IMR-90 (cell line): Measurements from ENCODE around the gene AP2M1. TPM values are rescaled to one million over a fixed set of nuclear protein-coding genes. Genes with fewer than 3 reads are reported as not detected.

Experiments
- ATAC-seq: fragments of 200-7000 bp; cut with Tn5 transposase; 2 replicates; pipeline ENCODE4 v1.9.1; 2020; ENCODE audit warnings: low read depth, mild to moderate bottlenecking, moderate library complexity
- BruUV-seq: library from RNA; stranded (reverse); fragments of 400-500 nt; replicated peaks from 2 replicates; lab custom pipeline; 2021; lab: Mats Ljungman, UMichigan
- CTCF ChIA-PET: fragments of 300-600 bp; formaldehyde crosslinking; extraction: SDS; loops from one replicate; lab custom pipeline; 2021; ENCODE audit warnings: antibody characterized with exemption; lab: Yijun Ruan, JAX
- POLR2A ChIA-PET: fragments of 300-600 bp; sonication (Branson Sonifier 250); formaldehyde crosslinking; loops from one replicate; lab custom pipeline; 2022; ENCODE audit warnings: antibody characterized with exemption; ENCODE audit not compliant: unreplicated experiment; lab: Charles Lee
- DNase-seq: peaks from one replicate; pipeline ENCODE4 v3.0.0; 2013
- H2AFZ ChIP-seq: replicated peaks from 2 replicates; pipeline ENCODE3; 2013; ENCODE audit warnings: low read length, mild to moderate bottlenecking; ENCODE audit not compliant: poor library complexity
- H2AK5ac ChIP-seq: 2 replicates; pipeline ENCODE4 v1.6.1; 2013; ENCODE audit warnings: low read depth, low read length, inconsistent platforms
- H2AK9ac ChIP-seq: replicated peaks from 2 replicates; pipeline ENCODE3; 2013; ENCODE audit warnings: mild to moderate bottlenecking, low read depth, low read length, moderate library complexity; ENCODE audit not compliant: poor library complexity
- H2BK120ac ChIP-seq: 2 replicates; pipeline ENCODE4 v1.6.1; 2013; ENCODE audit warnings: low read depth, low read length, inconsistent platforms
- H2BK15ac ChIP-seq: 3 replicates; pipeline ENCODE4 v1.6.1; 2013; ENCODE audit warnings: low read depth, low read length, inconsistent platforms
- H2BK20ac ChIP-seq: 2 replicates; pipeline ENCODE4 v1.6.1; 2013; ENCODE audit warnings: low read depth, mild to moderate bottlenecking, inconsistent platforms, low read length, moderate library complexity
- H2BK5ac ChIP-seq: 2 replicates; pipeline ENCODE4 v1.6.1; 2013; ENCODE audit warnings: mild to moderate bottlenecking, low read depth, low read length, inconsistent platforms; ENCODE audit not compliant: poor library complexity, severe bottlenecking
- H3K14ac ChIP-seq: replicated peaks from 2 replicates; pipeline ENCODE4 v1.6.1; 2013; ENCODE audit warnings: low read depth, low read length, inconsistent platforms
- H3K18ac ChIP-seq: 2 replicates; pipeline ENCODE4 v1.6.1; 2013; ENCODE audit warnings: low read depth, low read length, control low read depth
- H3K23ac ChIP-seq: 2 replicates; pipeline ENCODE4 v1.6.1; 2013; ENCODE audit warnings: low read depth, low read length, inconsistent platforms
- H3K27ac ChIP-seq: 2 replicates; pipeline ENCODE4 v1.5.1; 2013; ENCODE audit warnings: mild to moderate bottlenecking, control low read depth, low read length; ENCODE audit not compliant: insufficient read depth
- H3K27me3 ChIP-seq: 2 replicates; pipeline ENCODE4 v1.6.1; 2013; ENCODE audit warnings: low read length; ENCODE audit not compliant: control insufficient read depth, insufficient read depth
- H3K36me3 ChIP-seq: 2 replicates; pipeline ENCODE4 v1.6.1; 2013; ENCODE audit warnings: low read length, mixed read lengths; ENCODE audit not compliant: control insufficient read depth, insufficient read depth
- H3K4ac ChIP-seq: 2 replicates; pipeline ENCODE4 v1.6.1; 2013; ENCODE audit warnings: low read depth, low read length, inconsistent platforms
- H3K4me1 ChIP-seq: 2 replicates; pipeline ENCODE4 v1.6.1; 2013; ENCODE audit warnings: low read length, mixed read lengths; ENCODE audit not compliant: control insufficient read depth, insufficient read depth
- H3K4me2 ChIP-seq: 2 replicates; pipeline ENCODE4 v1.6.1; 2013; ENCODE audit warnings: low read depth, mild to moderate bottlenecking, control low read depth, low read length, moderate library complexity
- H3K4me3 ChIP-seq: 2 replicates; pipeline ENCODE4 v1.5.1; 2013; ENCODE audit warnings: low read depth, mild to moderate bottlenecking, control low read depth, low read length, moderate library complexity; ENCODE audit not compliant: insufficient read depth
- H3K56ac ChIP-seq: 2 replicates; pipeline ENCODE4 v1.6.1; 2013; ENCODE audit warnings: low read length, inconsistent platforms; ENCODE audit not compliant: insufficient read depth; ENCODE audit errors: extremely low read depth
- H3K79me1 ChIP-seq, 2 experiments: 2 replicates each; pipeline ENCODE4 v1.6.1; 2013; ENCODE audit warnings: low read length in 2 of 2, inconsistent platforms in 1 of 2, low read depth in 1 of 2
- H3K9ac ChIP-seq: 2 replicates; pipeline ENCODE4 v1.6.1; 2013; ENCODE audit warnings: low read depth, low read length, control low read depth
- H3K9me1 ChIP-seq: 2 replicates; pipeline ENCODE4 v1.6.1; 2013; ENCODE audit warnings: low read length, inconsistent platforms; ENCODE audit not compliant: insufficient read depth
- H3K9me3 ChIP-seq: 2 replicates; pipeline ENCODE4 v1.6.1; 2013; ENCODE audit warnings: low read length; ENCODE audit not compliant: control insufficient read depth, insufficient read depth
- H4K20me1 ChIP-seq: 2 replicates; pipeline ENCODE4 v1.6.1; 2013; ENCODE audit warnings: low read length, inconsistent platforms; ENCODE audit not compliant: insufficient read depth
- H4K5ac ChIP-seq: 2 replicates; pipeline ENCODE4 v1.6.1; 2013; ENCODE audit warnings: mild to moderate bottlenecking, low read depth, low read length, control low read depth
- H4K8ac ChIP-seq, 2 experiments: 2 replicates each; pipeline ENCODE4 v1.6.1; 2013; ENCODE audit warnings: low read depth in 2 of 2, low read length in 2 of 2, control low read depth in 1 of 2, inconsistent platforms in 1 of 2
- H4K91ac ChIP-seq: 2 replicates; pipeline ENCODE4 v1.6.1; 2013; ENCODE audit warnings: low read depth, low read length, inconsistent platforms; ENCODE audit not compliant: insufficient read depth
- BHLHE40 ChIP-seq: fragments of 150-350 bp; IDR thresholded peaks from 2 replicates; pipeline ENCODE4 v1.6.1; 2016; ENCODE audit warnings: mild to moderate bottlenecking, low read depth, low read length
- CHD1 ChIP-seq: IDR thresholded peaks from 2 replicates; pipeline ENCODE4 v1.6.1; 2012; ENCODE audit warnings: low read depth, low read length, improper control_type of control experiment
- FOS ChIP-seq: fragments of 150-350 bp; IDR thresholded peaks from 2 replicates; pipeline ENCODE4 v1.6.1; 2016; ENCODE audit warnings: low read depth, low read length
- MAFK ChIP-seq: IDR thresholded peaks from 2 replicates; pipeline ENCODE4 v1.6.1; 2012; ENCODE audit warnings: low read depth, low read length, improper control_type of control experiment
- MAZ ChIP-seq: IDR thresholded peaks from 2 replicates; pipeline ENCODE4 v1.6.1; 2012; ENCODE audit warnings: low read depth, mild to moderate bottlenecking, low read length, improper control_type of control experiment, moderate library complexity, borderline replicate concordance
- RFX5 ChIP-seq: IDR thresholded peaks from 2 replicates; pipeline ENCODE4 v1.8.0; 2012; ENCODE audit warnings: low read depth, mild to moderate bottlenecking, low read length, moderate library complexity
- WGBS, 2 experiments: methylation state at CpG; one replicate each; pipeline versions ENCODE4 v1.1.5 to v1.1.7; 2013; ENCODE audit warnings: missing lambda C conversion rate in 2 of 2; ENCODE audit not compliant: insufficient read length in 1 of 2; ENCODE audit errors: extremely low coverage in 2 of 2; 5-methylcytosine and 5-hydroxymethylcytosine counted together
- dilution Hi-C: fragments of 300-500 bp; cut with HindIII; formaldehyde crosslinking; loops from one replicate; pipeline ENCODE4 v1.14.3; 2018; ENCODE audit warnings: low sequenced_read_pairs; ENCODE audit not compliant: unreplicated experiment
- in situ Hi-C: fragments of 300-500 bp; cut with MboI; formaldehyde crosslinking; loops from 3 replicates; pipeline ENCODE4 v1.14.3; 2019; ENCODE audit warnings: low sequenced_read_pairs, inconsistent platforms, mixed read lengths
- intact Hi-C: fragments of 100-400 bp; cut with micrococcal nuclease; formaldehyde crosslinking; loops from 2 replicates; pipeline ENCODE4 v1.10.0; 2022
- polyA plus RNA-seq, 3 experiments: library from polyadenylated mRNA; depleted of rRNA; stranded (reverse); fragments of >200 nt; gene quantifications; 2 replicates each; pipeline ENCODE4 v1.2.3, GENCODE V29; 2012; ENCODE audit warnings: low replicate concordance in 1 of 3
- total RNA-seq: library from RNA; depleted of rRNA; stranded (reverse); fragments of >200 nt; gene quantifications from 2 replicates; pipeline ENCODE4 v1.2.3, GENCODE V29; 2012
- TF ChIP-seq, protein P1 (sequence below): conservative IDR thresholded peaks from 2 replicates; pipeline ENCODE4 v1.5.1; 2012; ENCODE audit warnings: mild to moderate bottlenecking, low read depth, low read length, improper control_type of control experiment

The AP2M1 gene
- total and polyA plus RNA-seq, 2 of the 4 experiments (the other 2 are of a cell fraction) = 876 to 1,065 TPM

DNA sequence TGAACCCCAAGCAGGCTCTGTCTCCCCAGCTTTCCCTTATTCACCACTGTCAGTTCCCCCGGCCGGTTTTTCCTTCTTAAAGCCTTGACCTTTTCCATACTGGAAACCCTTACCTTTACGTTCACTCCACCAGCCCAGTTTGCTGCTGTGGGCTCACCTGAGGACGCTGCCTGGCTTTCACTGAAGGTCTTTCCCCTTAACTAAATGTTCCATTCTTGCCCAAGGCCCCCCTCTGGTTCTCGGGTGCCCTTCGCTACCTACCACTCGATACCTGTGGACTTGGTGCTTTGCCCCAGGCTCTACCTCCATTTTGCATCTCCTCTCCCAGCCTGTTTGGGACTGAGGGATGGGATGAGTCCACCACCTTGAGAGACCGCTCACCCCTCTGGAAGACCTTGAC is 851 bp downstream of the AP2M1 start:
- H3K4me1 ChIP-seq = peaks cover 19% of the 10 kb centered on the region
- H2BK15ac ChIP-seq = no peak overlapping the region; the same call in 2 of the 3 replicates
- DNase-seq (no peak), ATAC-seq (no peak)
- H4K8ac ChIP-seq = peak overlapping the region; percentile 77 to 93; a peak in 2 of 4 replicates
- TF ChIP-seq MAZ = no peak
- TF ChIP-seq MAFK = no peak
- TF ChIP-seq, protein P1, sequence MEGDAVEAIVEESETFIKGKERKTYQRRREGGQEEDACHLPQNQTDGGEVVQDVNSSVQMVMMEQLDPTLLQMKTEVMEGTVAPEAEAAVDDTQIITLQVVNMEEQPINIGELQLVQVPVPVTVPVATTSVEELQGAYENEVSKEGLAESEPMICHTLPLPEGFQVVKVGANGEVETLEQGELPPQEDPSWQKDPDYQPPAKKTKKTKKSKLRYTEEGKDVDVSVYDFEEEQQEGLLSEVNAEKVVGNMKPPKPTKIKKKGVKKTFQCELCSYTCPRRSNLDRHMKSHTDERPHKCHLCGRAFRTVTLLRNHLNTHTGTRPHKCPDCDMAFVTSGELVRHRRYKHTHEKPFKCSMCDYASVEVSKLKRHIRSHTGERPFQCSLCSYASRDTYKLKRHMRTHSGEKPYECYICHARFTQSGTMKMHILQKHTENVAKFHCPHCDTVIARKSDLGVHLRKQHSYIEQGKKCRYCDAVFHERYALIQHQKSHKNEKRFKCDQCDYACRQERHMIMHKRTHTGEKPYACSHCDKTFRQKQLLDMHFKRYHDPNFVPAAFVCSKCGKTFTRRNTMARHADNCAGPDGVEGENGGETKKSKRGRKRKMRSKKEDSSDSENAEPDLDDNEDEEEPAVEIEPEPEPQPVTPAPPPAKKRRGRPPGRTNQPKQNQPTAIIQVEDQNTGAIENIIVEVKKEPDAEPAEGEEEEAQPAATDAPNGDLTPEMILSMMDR = no peak
- TF ChIP-seq RFX5 = no peak
- no peak for TF ChIP-seq FOS
- TF ChIP-seq BHLHE40 = no peak
- no peak for TF ChIP-seq CHD1
- no peak overlapping the region for H2AFZ ChIP-seq
- H3K9me3 ChIP-seq = no peaks in the 10 kb centered on the region
- ChIA-PET CTCF (no interaction called here), POLR2A (interaction anchor here (0.5 kb wide), 1 partner anchor 17 kb away, joined by 3 read pairs; no protein-coding TSS in a partner anchor)
- H3K23ac ChIP-seq = peak overlapping the region; percentile 98
- peak overlapping the region; percentile 95; the same call in 1 of the 2 replicates for H3K56ac ChIP-seq
- peak overlapping the region; percentile 97 for H3K4me2 ChIP-seq
- no TSS peak for BruUV-seq
- H3K36me3 ChIP-seq = peaks cover 50% of the 10 kb centered on the region
- peak overlapping the region; percentile 11; the same call in 1 of the 2 replicates for H4K5ac ChIP-seq
- H2BK120ac ChIP-seq = peak overlapping the region; percentile 22
- peak overlapping the region; percentile 97 for H3K14ac ChIP-seq
- peak overlapping the region; percentile 94 for H3K4ac ChIP-seq
- peak overlapping the region; percentile 96 for H3K27ac ChIP-seq
- H4K20me1 ChIP-seq = peaks cover 53% of the 10 kb centered on the region
- H3K4me3 ChIP-seq = peak overlapping the region; percentile 86
- peak overlapping the region; percentile 98 for H2AK5ac ChIP-seq
- H2AK9ac ChIP-seq = peak overlapping the region; percentile 99
- intact Hi-C loops (loop anchor here (5.0 kb wide), 1 partner anchor 278 kb away; no protein-coding TSS in a partner anchor), dilution Hi-C loops (no loop called here), in situ Hi-C loops (no loop called here)
- H4K91ac ChIP-seq = peak overlapping the region; percentile 97
- H2BK20ac ChIP-seq = no peak overlapping the region
- peak overlapping the region; percentile 25 for H3K18ac ChIP-seq
- H3K27me3 ChIP-seq = no peaks in the 10 kb centered on the region
- 0% methylated on average over 2 of the region's 8 CpGs; no CpG with 5 or more reads in 1 of the 2 experiments for WGBS, 2 experiments
- peaks cover 29% of the 10 kb centered on the region for H3K9me1 ChIP-seq
- H3K9ac ChIP-seq = peak overlapping the region; percentile 96
- H2BK5ac ChIP-seq = peak overlapping the region; percentile 96
- peaks cover 33 to 68% of the 10 kb centered on the region in 2 experiments for H3K79me1 ChIP-seq
